ENCODE measurements around the gene HOXC10. TPM values are rescaled to one million over a fixed set of nuclear protein-coding genes. Genes with fewer than 3 reads are reported as not detected.

Gene HOXC10
- total and polyA plus RNA-seq, 2 donors from 2014 or later = 49.7 to 50.7 TPM

- Histone ChIP-seq H3K4me1 (ENCODE audit: control insufficient read depth in 2 of 3, insufficient read depth in 2 of 3, low read depth in 1 of 3, low read length in 3 of 3) (no peaks in the 10 kb centered on the region), H3K36me3 (ENCODE audit: control insufficient read depth in 2 of 3, insufficient read depth in 3 of 3, low read length in 3 of 3) (no peaks in the 10 kb centered on the region), H3K27ac (ENCODE audit: low read depth in 2 of 2, low read length in 2 of 2) (no peak overlapping the region), H3K27me3 (ENCODE audit: control insufficient read depth, insufficient read depth, low read length) (peaks cover 80% of the 10 kb centered on the region), H3K9ac (ENCODE audit: low read length in 3 of 3) (no peak overlapping the region), H3K9me3 (ENCODE audit: control insufficient read depth in 2 of 3, insufficient read depth in 1 of 3, low read length in 3 of 3) (no peaks in the 10 kb centered on the region), H3K4me3 (ENCODE audit: low read length in 3 of 3) (no peak overlapping the region)
- no peak for DNase-seq
- intact Hi-C loops (cut with DNase I) = no loop called here
- TF ChIP-seq CTCF (IDR thresholded peaks at IDR 0.05; ENCODE audit: borderline replicate concordance, extremely low read depth, insufficient read depth) = no peak
- no peak for FAIRE-seq
These were observed 33.2 kb upstream of the HOXC10 start for GRCh38 chr12:53951577-53952334.

GRCh38 chr12:53952335-53952694, 32.6 kb upstream of the HOXC10 start:
- no peak for DNase-seq
- H3K27me3 ChIP-seq (ENCODE audit: control insufficient read depth, insufficient read depth, low read length) = peaks cover 80% of the 10 kb centered on the region
- intact Hi-C loops (cut with DNase I) = no loop called here
- no peaks in the 10 kb centered on the region for H3K9me3 ChIP-seq (ENCODE audit: control insufficient read depth in 2 of 3, insufficient read depth in 1 of 3, low read length in 3 of 3)
- H3K9ac ChIP-seq (ENCODE audit: low read length in 3 of 3) = no peak overlapping the region
- no peaks in the 10 kb centered on the region for H3K36me3 ChIP-seq (ENCODE audit: control insufficient read depth in 2 of 3, insufficient read depth in 3 of 3, low read length in 3 of 3)
- no peak overlapping the region for H3K27ac ChIP-seq (ENCODE audit: low read depth in 2 of 2, low read length in 2 of 2)
- no peak overlapping the region for H3K4me3 ChIP-seq (ENCODE audit: low read length in 3 of 3)
- no peak for TF ChIP-seq CTCF (IDR thresholded peaks at IDR 0.05; ENCODE audit: borderline replicate concordance, extremely low read depth, insufficient read depth)
- no peaks in the 10 kb centered on the region for H3K4me1 ChIP-seq (ENCODE audit: control insufficient read depth in 2 of 3, insufficient read depth in 2 of 3, low read depth in 1 of 3, low read length in 3 of 3)
- FAIRE-seq = no peak

- intact Hi-C loops (cut with DNase I) = no loop called here
- H3K4me1 ChIP-seq (ENCODE audit: control insufficient read depth in 2 of 3, insufficient read depth in 2 of 3, low read depth in 1 of 3, low read length in 3 of 3) = no peaks in the 10 kb centered on the region
- TF ChIP-seq CTCF (IDR thresholded peaks at IDR 0.05; ENCODE audit: borderline replicate concordance, extremely low read depth, insufficient read depth) = no peak
- H3K27me3 ChIP-seq (ENCODE audit: control insufficient read depth, insufficient read depth, low read length) = peaks cover 81% of the 10 kb centered on the region
- no peak overlapping the region for H3K9ac ChIP-seq (ENCODE audit: low read length in 3 of 3)
- FAIRE-seq (no peak), DNase-seq (no peak)
- H3K4me3 ChIP-seq (ENCODE audit: low read length in 3 of 3) = no peak overlapping the region
- no peaks in the 10 kb centered on the region for H3K9me3 ChIP-seq (ENCODE audit: control insufficient read depth in 2 of 3, insufficient read depth in 1 of 3, low read length in 3 of 3)
- no peak overlapping the region for H3K27ac ChIP-seq (ENCODE audit: low read depth in 2 of 2, low read length in 2 of 2)
- H3K36me3 ChIP-seq (ENCODE audit: control insufficient read depth in 2 of 3, insufficient read depth in 3 of 3, low read length in 3 of 3) = no peaks in the 10 kb centered on the region
These were observed 31.8 kb upstream of the HOXC10 start for GRCh38 chr12:53952871-53953734.

Data from kidney (tissue), 14 donors.